ENCODE measurements around the gene STPG4. TPM values are rescaled to one million over a fixed set of nuclear protein-coding genes. Genes with fewer than 3 reads are reported as not detected.

The STPG4 gene
- total RNA-seq, 2 experiments from 2014 or later = 0.27 TPM; not detected in 1

GRCh38 chr2:47050021-47050760 lies 104.9 kb downstream of the STPG4 start:
- Mint-ChIP-seq H3K4me1 (ENCODE audit: low read depth) (peaks cover 8% of the 10 kb centered on the region), H3K4me3 (no peak overlapping the region), H3K9me3 (no peaks in the 10 kb centered on the region), H3K27ac (no peak overlapping the region), H3K36me3 (ENCODE audit: low read depth) (peaks cover 29% of the 10 kb centered on the region), H3K27me3 (ENCODE audit: low read depth) (no peaks in the 10 kb centered on the region)
- CTCF ChIA-PET = interaction anchor here (0.6 kb wide), 2 partner anchors 63 to 177 kb away, joined by 3 to 4 read pairs; no protein-coding TSS in a partner anchor
- DNase-seq = no peak
- intact Hi-C loops (cut with micrococcal nuclease) = no loop called here

GRCh38 chr2:47049502-47049901 lies 105.6 kb downstream of the STPG4 start:
- peaks cover 26% of the 10 kb centered on the region for H3K36me3 Mint-ChIP-seq (ENCODE audit: low read depth)
- no peaks in the 10 kb centered on the region for H3K9me3 Mint-ChIP-seq
- intact Hi-C loops (cut with micrococcal nuclease) = no loop called here
- H3K4me3 Mint-ChIP-seq = no peak overlapping the region
- no peaks in the 10 kb centered on the region for H3K27me3 Mint-ChIP-seq (ENCODE audit: low read depth)
- DNase-seq = no peak
- peaks cover 3% of the 10 kb centered on the region for H3K4me1 Mint-ChIP-seq (ENCODE audit: low read depth)
- CTCF ChIA-PET = interaction anchor here (0.6 kb wide), 1 partner anchor 177 kb away, joined by 3 read pairs; no protein-coding TSS in a partner anchor
- H3K27ac Mint-ChIP-seq = no peak overlapping the region

- intact Hi-C loops (cut with micrococcal nuclease) = no loop called here
- H3K36me3 Mint-ChIP-seq (ENCODE audit: low read depth) = peaks cover 23% of the 10 kb centered on the region
- no peaks in the 10 kb centered on the region for H3K27me3 Mint-ChIP-seq (ENCODE audit: low read depth)
- H3K27ac Mint-ChIP-seq = no peak overlapping the region
- CTCF ChIA-PET = no interaction called here
- H3K9me3 Mint-ChIP-seq = no peaks in the 10 kb centered on the region
- H3K4me1 Mint-ChIP-seq (ENCODE audit: low read depth) = no peaks in the 10 kb centered on the region
- no peak for DNase-seq
- no peak overlapping the region for H3K4me3 Mint-ChIP-seq
These were observed 106.2 kb downstream of the STPG4 start for GRCh38 chr2:47048801-47049480.

GRCh38 chr2:47046271-47046670 lies 108.8 kb downstream of the STPG4 start:
- Mint-ChIP-seq H3K9me3 (no peaks in the 10 kb centered on the region), H3K36me3 (ENCODE audit: low read depth) (peaks cover 12% of the 10 kb centered on the region), H3K27ac (no peak overlapping the region)

GRCh38 chr2:47043891-47044239 lies 111.2 kb downstream of the STPG4 start:
- no peak overlapping the region for H3K27ac Mint-ChIP-seq
- H3K36me3 Mint-ChIP-seq (ENCODE audit: low read depth) = peaks cover 13% of the 10 kb centered on the region
- CTCF ChIA-PET = no interaction called here
- no peaks in the 10 kb centered on the region for H3K27me3 Mint-ChIP-seq (ENCODE audit: low read depth)
- intact Hi-C loops (cut with micrococcal nuclease) = no loop called here
- no peaks in the 10 kb centered on the region for H3K9me3 Mint-ChIP-seq
- no peak overlapping the region for H3K4me3 Mint-ChIP-seq
- H3K4me1 Mint-ChIP-seq (ENCODE audit: low read depth) = peaks cover 5% of the 10 kb centered on the region
- DNase-seq = no peak

More at GRCh38 chr2:47046271-47046670, 108.8 kb downstream of the STPG4 start:
- CTCF ChIA-PET = no interaction called here
- Mint-ChIP-seq H3K4me1 (ENCODE audit: low read depth) (no peaks in the 10 kb centered on the region), H3K4me3 (no peak overlapping the region), H3K27me3 (ENCODE audit: low read depth) (no peaks in the 10 kb centered on the region)
- intact Hi-C loops (cut with micrococcal nuclease) = no loop called here
- no peak for DNase-seq

- H3K4me3 Mint-ChIP-seq = no peak overlapping the region
- peaks cover 15% of the 10 kb centered on the region for H3K36me3 Mint-ChIP-seq (ENCODE audit: low read depth)
- no peak for DNase-seq
- intact Hi-C loops (cut with micrococcal nuclease) = no loop called here
- H3K9me3 Mint-ChIP-seq = no peaks in the 10 kb centered on the region
- peaks cover 8% of the 10 kb centered on the region for H3K4me1 Mint-ChIP-seq (ENCODE audit: low read depth)
- no peaks in the 10 kb centered on the region for H3K27me3 Mint-ChIP-seq (ENCODE audit: low read depth)
- no peak overlapping the region for H3K27ac Mint-ChIP-seq
- CTCF ChIA-PET = interaction anchor here (0.7 kb wide), 1 partner anchor 37 kb away, joined by 6 read pairs; no protein-coding TSS in a partner anchor
These were observed 111.8 kb downstream of the STPG4 start for GRCh38 chr2:47043142-47043890.

- Mint-ChIP-seq H3K4me3 (no peak overlapping the region), H3K4me1 (ENCODE audit: low read depth) (peaks cover 8% of the 10 kb centered on the region), H3K9me3 (no peaks in the 10 kb centered on the region), H3K27ac (no peak overlapping the region), H3K27me3 (ENCODE audit: low read depth) (no peaks in the 10 kb centered on the region), H3K36me3 (ENCODE audit: low read depth) (peaks cover 15% of the 10 kb centered on the region)
- CTCF ChIA-PET = no interaction called here
- intact Hi-C loops (cut with micrococcal nuclease) = no loop called here
- no peak for DNase-seq
These were observed 113.0 kb downstream of the STPG4 start for GRCh38 chr2:47041891-47042684.

GRCh38 chr2:47041063-47041462 lies 114.0 kb downstream of the STPG4 start:
- intact Hi-C loops (cut with micrococcal nuclease) = no loop called here
- Mint-ChIP-seq H3K4me3 (no peak overlapping the region), H3K27ac (no peak overlapping the region), H3K36me3 (ENCODE audit: low read depth) (peaks cover 17% of the 10 kb centered on the region), H3K9me3 (no peaks in the 10 kb centered on the region), H3K4me1 (ENCODE audit: low read depth) (peaks cover 8% of the 10 kb centered on the region), H3K27me3 (ENCODE audit: low read depth) (no peaks in the 10 kb centered on the region)
- CTCF ChIA-PET = no interaction called here
- no peak for DNase-seq

- H3K27me3 Mint-ChIP-seq (ENCODE audit: low read depth) = no peaks in the 10 kb centered on the region
- no peak for DNase-seq
- no peak overlapping the region for H3K4me3 Mint-ChIP-seq
- H3K27ac Mint-ChIP-seq = no peak overlapping the region
- intact Hi-C loops (cut with micrococcal nuclease) = no loop called here
- no peaks in the 10 kb centered on the region for H3K9me3 Mint-ChIP-seq
- H3K36me3 Mint-ChIP-seq (ENCODE audit: low read depth) = peaks cover 13% of the 10 kb centered on the region
- H3K4me1 Mint-ChIP-seq (ENCODE audit: low read depth) = peaks cover 8% of the 10 kb centered on the region
- CTCF ChIA-PET = no interaction called here
These were observed 114.5 kb downstream of the STPG4 start for GRCh38 chr2:47040651-47041050.

- Mint-ChIP-seq H3K27ac (no peak overlapping the region), H3K4me1 (ENCODE audit: low read depth) (peaks cover 8% of the 10 kb centered on the region), H3K4me3 (no peak overlapping the region), H3K27me3 (ENCODE audit: low read depth) (no peaks in the 10 kb centered on the region), H3K36me3 (ENCODE audit: low read depth) (peaks cover 11% of the 10 kb centered on the region), H3K9me3 (no peaks in the 10 kb centered on the region)
- no peak for DNase-seq
- intact Hi-C loops (cut with micrococcal nuclease) = no loop called here
- CTCF ChIA-PET = interaction anchor here (0.8 kb wide), 1 partner anchor 280 kb away, joined by 3 read pairs; no protein-coding TSS in a partner anchor
These were observed 115.1 kb downstream of the STPG4 start for GRCh38 chr2:47039913-47040562.

- intact Hi-C loops (cut with micrococcal nuclease) = no loop called here
- Mint-ChIP-seq H3K4me3 (no peak overlapping the region), H3K27ac (peak overlapping the region; percentile 83), H3K4me1 (ENCODE audit: low read depth) (peaks cover 8% of the 10 kb centered on the region), H3K36me3 (ENCODE audit: low read depth) (peaks cover 10% of the 10 kb centered on the region), H3K9me3 (no peaks in the 10 kb centered on the region), H3K27me3 (ENCODE audit: low read depth) (no peaks in the 10 kb centered on the region)
- no peak for DNase-seq
- CTCF ChIA-PET = interaction anchor here (0.8 kb wide), 1 partner anchor 280 kb away, joined by 3 read pairs; no protein-coding TSS in a partner anchor
These were observed 115.6 kb downstream of the STPG4 start for GRCh38 chr2:47039489-47039870.

Data from activated naive CD4-positive, alpha-beta T cell treated with anti-CD3 and anti-CD28 coated beads for 36 hours (primary cell).